Mammary epithelial cell (primary cell): ENCODE data around the gene CCDC198.
A peak's percentile ranks its signal among the peaks of the same experiment; 100 is the strongest.

ENCODE experiments used
- EZH2 ChIP-seq: IDR thresholded peaks from 2 replicates; pipeline ENCODE4 v1.6.1; 2012; ENCODE audit warnings: low read length, inconsistent platforms, borderline replicate concordance
- TF ChIP-seq, protein P1 (sequence below), 2 donors: IDR thresholded peaks in 1 of 2; conservative IDR thresholded peaks in 1 of 2; 2 replicates each; pipeline ENCODE4 v1.5.1; 2011 to 2012; ENCODE audit warnings: inconsistent platforms in 2 of 2, low read length in 2 of 2, mild to moderate bottlenecking in 2 of 2, control low read depth in 1 of 2, low read depth in 1 of 2; ENCODE audit not compliant: insufficient read depth in 1 of 2; ENCODE audit errors: extremely low read depth in 1 of 2

DNA sequence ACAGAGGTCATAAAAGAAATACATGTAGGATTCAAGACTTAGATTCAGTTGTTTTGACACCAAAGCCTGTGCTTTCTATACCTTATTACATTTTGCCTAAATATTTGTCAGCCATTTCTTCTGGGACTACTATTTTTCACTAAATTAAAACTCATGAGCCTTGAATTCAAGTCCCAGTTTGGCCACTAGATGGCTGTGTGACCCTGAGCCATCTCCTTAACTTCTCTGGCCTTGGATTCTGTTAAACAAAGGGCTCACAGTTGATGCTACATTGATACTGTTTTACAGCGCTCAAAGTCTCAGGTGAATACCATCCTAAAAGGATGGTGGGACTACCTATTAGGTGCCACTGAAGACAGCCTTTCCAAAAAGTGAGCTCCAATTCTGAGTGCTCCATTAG, 39.6 kb upstream of the CCDC198 start:
- no peak for TF ChIP-seq EZH2
- TF ChIP-seq, protein P1, sequence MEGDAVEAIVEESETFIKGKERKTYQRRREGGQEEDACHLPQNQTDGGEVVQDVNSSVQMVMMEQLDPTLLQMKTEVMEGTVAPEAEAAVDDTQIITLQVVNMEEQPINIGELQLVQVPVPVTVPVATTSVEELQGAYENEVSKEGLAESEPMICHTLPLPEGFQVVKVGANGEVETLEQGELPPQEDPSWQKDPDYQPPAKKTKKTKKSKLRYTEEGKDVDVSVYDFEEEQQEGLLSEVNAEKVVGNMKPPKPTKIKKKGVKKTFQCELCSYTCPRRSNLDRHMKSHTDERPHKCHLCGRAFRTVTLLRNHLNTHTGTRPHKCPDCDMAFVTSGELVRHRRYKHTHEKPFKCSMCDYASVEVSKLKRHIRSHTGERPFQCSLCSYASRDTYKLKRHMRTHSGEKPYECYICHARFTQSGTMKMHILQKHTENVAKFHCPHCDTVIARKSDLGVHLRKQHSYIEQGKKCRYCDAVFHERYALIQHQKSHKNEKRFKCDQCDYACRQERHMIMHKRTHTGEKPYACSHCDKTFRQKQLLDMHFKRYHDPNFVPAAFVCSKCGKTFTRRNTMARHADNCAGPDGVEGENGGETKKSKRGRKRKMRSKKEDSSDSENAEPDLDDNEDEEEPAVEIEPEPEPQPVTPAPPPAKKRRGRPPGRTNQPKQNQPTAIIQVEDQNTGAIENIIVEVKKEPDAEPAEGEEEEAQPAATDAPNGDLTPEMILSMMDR (conservative IDR thresholded peaks at IDR 0.05 in 1 of 2, IDR thresholded peaks at IDR 0.05 in 1 of 2; ENCODE audit: extremely low read depth in 1 of 2, insufficient read depth in 1 of 2, low read depth in 1 of 2, low read length in 2 of 2), result peak; percentile 44 to 47
